Measurements from ENCODE around the gene RAPGEF3.

RAPGEF3 gene

DNA sequence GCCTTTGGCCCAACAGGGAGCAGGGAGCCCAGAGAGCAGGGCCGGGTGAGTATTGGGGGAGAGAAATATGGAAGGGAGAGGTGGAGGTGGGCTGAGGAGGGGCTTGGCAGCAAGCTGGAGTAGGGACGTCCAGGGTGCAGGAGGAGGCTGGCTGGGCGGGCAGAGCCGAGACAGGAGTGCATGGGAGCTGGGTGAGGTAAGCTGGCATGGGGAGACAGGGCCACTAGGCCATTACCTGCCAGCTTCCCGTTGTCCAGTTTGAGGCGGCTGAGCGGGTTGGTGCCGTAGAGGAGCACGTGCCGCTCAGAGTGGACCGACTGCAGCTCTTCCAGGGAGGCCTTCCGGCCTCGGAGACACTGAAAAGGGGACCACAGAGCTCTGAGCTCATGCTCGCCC, 32.7 kb upstream of the RAPGEF3 start:
- DNase-seq (ENCODE audit: low read depth in 2 of 2) = no peak

DNA sequence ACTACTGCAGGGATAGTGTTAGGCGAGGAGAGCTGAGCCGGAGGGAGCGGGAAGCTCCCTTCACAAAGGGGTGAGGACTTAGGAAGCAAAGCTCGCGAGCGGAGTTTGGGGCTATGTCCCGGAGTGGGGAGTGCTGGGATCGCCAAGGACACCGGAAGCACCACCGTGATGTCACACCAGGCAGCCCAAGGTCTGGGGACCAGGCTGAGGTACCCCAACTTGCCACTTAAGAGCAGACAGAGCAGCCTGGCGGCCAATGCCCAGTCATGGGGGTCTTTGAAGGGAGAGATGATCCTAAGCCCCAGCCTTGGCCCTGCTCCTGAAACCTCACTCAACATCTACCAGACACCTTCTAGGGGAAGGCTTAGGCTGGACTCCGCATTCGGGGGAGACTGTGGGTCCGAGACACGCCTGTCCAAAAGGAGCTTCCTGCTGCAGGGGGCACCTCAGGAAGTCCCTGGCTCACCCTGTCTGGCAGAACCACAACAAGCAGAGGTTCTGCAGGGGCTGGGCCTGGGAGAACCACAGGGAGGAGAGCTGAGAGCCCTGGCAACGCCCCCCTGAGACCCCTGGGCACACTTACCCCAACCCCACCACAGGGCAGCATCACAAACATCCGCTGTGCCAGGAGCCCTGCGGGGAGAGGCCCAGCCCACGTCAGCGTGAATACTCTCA, 32.1 kb upstream of the RAPGEF3 start:
- no peak for DNase-seq (ENCODE audit: low read depth in 2 of 2)

- no peak for DNase-seq (ENCODE audit: low read depth in 2 of 2)
Measured at GRCh38 chr12:47789712-47790489, 31.2 kb upstream of the RAPGEF3 start.

DNA sequence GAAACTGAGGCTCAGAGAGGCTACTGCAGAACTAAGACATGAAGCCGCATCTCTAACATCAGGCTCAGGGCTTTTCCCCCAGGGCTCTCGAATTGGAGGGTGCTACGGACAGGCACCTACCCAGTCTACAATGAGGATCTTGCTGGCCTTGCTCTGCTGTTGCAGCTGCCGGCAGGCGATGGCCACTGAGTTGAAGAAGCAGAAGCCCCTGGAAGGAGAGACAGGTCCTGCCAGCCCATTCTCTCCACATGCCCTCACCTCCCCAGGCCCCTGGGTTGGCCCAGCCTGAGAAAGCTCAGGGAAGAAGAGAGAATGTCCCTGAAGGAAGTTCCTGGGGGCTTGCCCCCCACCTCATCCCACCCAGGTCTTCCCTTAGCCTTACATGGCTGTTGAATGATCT, 30.5 kb upstream of the RAPGEF3 start:
- no peak for DNase-seq (ENCODE audit: low read depth in 2 of 2)

DNA sequence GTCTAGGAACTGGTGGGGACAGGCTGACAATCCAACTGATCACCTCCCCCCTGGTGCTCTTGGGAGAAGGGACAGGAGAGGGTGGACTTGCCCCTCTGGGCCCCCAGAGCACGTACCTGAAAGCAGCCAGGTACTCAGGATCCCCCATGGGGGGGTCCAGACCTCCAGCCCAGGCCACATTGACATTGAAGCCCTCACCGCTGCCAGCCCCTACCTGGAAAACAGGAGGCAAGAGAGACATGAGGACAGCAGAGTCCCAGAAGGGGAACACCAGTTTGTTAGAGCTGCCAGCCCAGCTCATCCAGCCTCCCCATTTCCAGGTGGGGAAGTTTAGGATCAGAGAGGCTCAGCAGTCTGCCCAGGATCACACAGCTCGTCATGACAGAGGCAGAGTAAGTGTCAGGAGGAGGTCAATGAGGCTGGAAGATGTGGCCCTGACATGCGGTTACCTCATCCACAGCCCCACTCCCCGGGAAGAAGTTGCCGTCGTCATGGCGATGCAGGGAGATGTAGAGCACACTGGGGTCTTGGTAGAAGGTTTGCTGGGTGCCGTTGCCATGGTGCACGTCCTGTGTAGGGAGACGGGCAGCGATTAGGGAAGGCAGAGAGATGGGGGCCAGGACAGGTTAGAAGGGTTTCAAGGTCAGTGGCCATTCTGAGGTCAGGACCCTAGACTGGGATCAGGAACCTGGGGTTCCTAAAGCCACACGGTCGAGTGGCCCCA, 29.1 kb upstream of the RAPGEF3 start:
- DNase-seq (ENCODE audit: low read depth in 2 of 2) = no peak

DNA sequence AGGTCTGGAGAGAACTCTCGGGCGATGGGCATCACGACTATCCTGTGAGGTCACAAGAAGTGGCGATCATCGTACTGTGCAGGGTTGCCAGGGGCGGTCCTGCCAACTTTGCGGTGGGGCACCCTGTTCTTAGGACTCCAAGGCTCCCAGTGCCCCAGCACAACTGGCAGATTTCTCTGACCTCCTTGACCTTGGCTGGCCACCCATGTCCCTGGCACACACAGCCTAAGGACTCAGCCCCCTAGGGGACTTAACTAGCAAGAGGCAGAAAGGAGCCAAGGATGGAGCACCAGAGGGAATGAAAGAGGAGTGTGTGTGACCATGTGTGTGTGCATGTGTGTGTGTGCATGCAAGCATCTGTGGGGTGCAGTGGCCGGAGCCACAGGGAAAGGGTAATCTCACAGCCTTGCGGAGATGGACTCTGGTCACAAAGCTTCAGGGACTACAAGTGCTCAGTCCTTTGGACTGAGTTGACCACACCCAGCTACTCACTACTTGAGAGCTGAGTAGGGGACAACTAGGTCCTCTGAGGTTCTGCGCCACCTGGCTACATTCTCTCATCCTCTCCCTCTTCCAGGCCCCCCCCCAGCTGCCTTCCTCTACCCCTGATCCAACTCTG, 28.1 kb upstream of the RAPGEF3 start:
- no peak for DNase-seq (ENCODE audit: low read depth in 2 of 2)

GRCh38 chr12:47785887-47786661, 27.4 kb upstream of the RAPGEF3 start:
- no peak for DNase-seq (ENCODE audit: low read depth in 2 of 2)

DNA sequence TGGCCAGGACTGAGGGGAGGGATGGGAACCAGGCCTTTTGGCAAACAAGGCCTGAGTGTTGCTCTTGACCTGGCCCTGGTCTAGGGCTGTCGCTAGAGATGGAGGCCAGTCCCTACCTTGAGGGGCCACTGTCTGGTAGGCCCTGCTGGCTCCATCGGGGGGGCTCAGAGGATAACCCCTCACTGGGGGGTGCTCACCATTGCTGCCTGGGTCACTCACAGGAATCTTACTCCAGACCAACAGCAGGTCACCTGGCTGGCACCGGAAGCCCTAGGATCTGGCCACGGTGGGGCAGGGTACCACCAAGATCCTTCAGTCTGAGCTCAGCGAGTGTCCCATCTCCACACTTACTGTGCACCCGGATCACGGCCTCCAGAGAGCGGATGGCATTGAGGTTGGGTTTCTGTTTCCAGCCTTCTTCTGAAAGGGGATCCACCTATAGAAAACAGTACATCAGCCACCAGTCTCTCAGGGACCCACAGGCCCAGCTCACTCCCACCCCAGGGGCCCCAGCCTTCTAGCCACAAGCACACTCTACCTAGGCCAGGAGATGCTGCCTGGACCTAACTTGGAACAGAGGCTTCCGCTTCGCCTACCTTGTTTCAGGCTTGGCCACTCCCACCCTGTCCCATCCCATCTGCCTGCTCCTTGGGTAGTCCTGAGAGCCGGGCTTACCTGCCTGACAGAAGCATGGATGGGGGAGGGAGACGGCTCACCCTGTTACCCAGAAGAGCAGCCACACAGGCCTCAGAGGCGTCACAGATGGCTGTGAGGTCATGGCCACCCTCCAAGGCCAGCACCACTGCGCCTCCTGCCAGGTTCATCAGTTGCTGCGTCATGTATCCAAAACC, 26.6 kb upstream of the RAPGEF3 start:
- no peak for DNase-seq (ENCODE audit: low read depth in 2 of 2)

DNA sequence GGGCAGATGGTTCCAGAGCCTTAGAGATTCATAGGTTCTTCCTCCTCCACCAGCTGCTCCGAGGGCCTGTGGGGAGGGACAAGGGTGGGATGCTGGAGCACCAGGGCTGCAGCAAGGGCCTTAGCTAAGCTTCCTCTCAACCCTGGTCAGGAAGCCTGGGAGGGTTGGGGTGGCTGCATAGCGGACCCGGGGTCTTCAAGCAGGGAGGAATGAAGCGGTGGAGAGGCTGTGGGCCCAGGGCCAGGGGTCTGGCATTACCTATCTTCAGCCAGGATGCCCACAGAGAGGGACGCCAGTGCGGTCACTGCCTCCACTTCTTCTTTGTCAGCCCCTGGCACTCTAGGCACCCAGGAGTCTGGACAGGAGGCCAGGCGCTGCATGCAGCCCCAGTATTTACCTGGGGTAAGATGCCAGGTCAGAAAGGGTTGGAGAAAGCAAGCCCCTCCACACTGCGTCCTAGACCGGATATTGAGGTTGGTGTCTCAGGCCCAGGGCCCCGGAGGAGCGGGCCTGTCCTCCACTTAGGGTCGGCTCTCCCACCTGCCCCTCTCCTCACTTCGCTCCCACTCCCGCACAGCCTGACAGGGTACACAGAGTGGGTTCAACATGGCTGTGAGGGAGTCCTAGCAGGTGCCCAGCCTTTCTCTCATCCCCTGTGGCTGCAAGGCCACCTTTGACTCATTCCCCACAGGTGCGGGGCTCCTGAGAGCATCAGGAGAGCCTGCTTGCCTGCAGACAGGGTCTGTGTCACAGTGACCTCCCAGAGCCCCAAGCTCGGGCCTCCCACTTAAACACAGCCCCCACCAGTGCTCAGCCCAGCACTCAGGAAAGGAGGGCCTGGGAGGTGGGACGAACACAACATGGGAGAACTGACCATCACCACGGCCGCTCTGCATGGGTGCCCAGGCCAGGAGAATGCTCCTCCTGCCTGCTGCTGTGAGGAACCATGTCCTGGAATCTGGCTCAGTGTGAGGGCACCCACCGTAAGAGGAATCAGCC, 25.4 kb upstream of the RAPGEF3 start:
- no peak for DNase-seq (ENCODE audit: low read depth in 2 of 2)

- DNase-seq (ENCODE audit: low read depth in 2 of 2) = no peak
Measured at GRCh38 chr12:47783024-47783755, 24.5 kb upstream of the RAPGEF3 start.

- no peak for DNase-seq (ENCODE audit: low read depth in 2 of 2)
Measured at GRCh38 chr12:47782372-47782770, 23.7 kb upstream of the RAPGEF3 start.

DNA sequence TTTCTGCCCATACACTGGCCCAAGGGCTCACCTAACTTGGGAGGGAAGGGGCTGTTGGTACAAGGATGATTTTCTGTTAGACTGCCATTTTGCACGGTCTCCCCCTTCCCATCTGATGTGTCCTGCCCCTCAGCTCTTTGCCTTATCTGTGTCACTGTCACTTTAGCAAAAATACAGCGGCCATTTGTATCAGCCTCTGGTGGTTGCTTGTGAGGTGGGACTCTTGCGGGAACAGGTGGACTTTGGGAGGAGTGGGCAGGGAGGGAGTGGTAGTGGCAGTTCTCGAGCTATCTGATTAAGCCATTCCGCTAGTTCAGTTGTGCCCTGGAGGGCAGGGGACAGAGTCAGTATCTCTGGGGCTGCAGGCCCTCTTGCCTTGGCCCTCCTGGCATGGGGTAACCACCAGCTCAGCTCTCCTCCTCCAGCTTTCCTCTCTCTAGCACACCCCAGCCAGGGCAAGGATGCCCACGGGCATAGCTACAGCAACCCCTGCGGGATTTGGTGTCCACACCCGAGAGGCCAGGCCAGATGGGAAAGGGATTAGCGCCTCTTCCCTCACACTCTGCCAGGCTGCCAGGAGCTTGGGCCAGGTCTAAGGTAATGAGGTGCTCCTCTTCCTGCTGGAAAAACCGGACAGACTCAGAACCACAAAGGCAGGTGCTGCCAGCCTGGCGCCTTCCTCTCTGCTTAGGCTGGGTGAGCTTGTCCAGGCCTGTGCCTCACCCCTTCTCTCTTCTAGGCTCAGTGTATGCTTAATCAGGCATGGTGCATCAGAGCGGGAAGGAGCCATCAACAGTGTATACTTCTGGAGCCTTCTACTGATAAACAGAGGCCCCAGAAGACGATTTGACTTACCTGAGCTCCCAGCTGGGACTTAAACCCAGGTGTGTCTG, 23.0 kb upstream of the RAPGEF3 start:
- no peak for DNase-seq (ENCODE audit: low read depth in 2 of 2)

DNA sequence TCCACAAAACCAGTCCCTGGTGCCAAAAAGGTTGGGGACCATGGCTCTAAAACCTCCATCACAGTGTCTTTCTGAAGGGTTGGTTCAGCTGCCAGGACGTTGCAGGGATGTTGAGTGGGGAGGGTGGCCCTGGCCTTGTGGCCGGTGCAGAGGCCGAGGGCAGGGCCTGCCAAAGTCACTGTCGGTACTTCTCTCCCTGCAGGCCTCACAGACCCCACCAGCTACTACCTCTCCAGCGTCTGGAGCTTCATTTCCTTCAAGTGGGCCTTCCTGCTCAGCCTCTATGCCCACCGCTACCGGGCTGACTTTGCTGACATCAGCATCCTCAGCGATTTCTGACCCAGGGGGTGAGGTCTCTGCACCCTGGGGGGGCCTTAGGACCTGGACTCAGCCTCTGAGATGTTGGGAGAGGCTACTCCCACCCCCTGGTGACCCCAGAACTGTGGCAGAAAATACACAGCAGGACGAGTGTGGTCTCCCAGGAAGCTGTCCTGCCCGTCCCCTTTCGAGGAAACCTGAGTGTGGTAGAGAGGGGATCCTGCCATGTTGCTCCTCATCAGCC, 21.3 kb upstream of the RAPGEF3 start:
- DNase-seq (ENCODE audit: low read depth in 2 of 2) = no peak

GRCh38 chr12:47779301-47779942, 20.7 kb upstream of the RAPGEF3 start:
- DNase-seq (ENCODE audit: low read depth in 2 of 2) = peak; percentile 84 to 94

DNA sequence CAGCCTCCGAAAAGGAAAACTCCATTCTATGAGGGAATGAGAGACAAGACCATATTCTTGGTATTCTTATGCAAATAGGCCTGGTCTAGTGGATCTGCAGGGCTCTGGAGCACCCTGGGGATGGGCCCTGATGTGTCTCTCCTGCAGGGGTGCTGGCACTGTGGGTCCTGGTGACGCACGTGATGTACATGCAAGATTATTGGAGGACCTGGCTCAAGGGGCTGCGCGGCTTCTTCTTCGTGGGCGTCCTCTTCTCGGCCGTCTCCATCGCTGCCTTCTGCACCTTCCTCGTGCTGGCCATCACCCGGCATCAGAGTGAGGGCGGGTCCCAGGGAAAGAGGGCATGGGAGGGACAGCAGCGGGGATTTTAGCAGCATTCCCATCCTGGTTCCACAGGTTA, 20.2 kb upstream of the RAPGEF3 start:
- DNase-seq (ENCODE audit: low read depth in 2 of 2) = no peak

GRCh38 chr12:47777741-47778558, 19.3 kb upstream of the RAPGEF3 start:
- no peak for DNase-seq (ENCODE audit: low read depth in 2 of 2)
